Kidney epithelial cell (primary cell): ENCODE data around the gene ENOX2. TPM values are rescaled to one million over a fixed set of nuclear protein-coding genes. Genes with fewer than 3 reads are reported as not detected.

ENCODE experiments used
- DNase-seq: peaks from one replicate; pipeline ENCODE4 v3.0.0-alpha.2; 2010; ENCODE audit warnings: low read depth
- H3K27me3 ChIP-seq: 2 replicates; pipeline ENCODE4 v1.6.0; 2011; ENCODE audit warnings: low read length; ENCODE audit not compliant: control insufficient read depth, insufficient read depth
- H3K36me3 ChIP-seq: 2 replicates; pipeline ENCODE4 v1.5.1; 2011; ENCODE audit warnings: low read length; ENCODE audit not compliant: control insufficient read depth, insufficient read depth
- H3K4me3 ChIP-seq: 2 replicates; pipeline ENCODE4 v1.5.1; 2011; ENCODE audit warnings: low read depth, mild to moderate bottlenecking, control low read depth, low read length
- CTCF ChIP-seq: IDR thresholded peaks from 2 replicates; pipeline ENCODE4 v1.5.1; 2011; ENCODE audit warnings: mild to moderate bottlenecking, moderate library complexity, low read length, control low read depth, inconsistent platforms; ENCODE audit not compliant: insufficient read depth, poor library complexity, severe bottlenecking
- total RNA-seq: library from RNA; depleted of rRNA; stranded (reverse); fragments of >200 nt; gene quantifications from 2 replicates; pipeline ENCODE4 v1.2.3, GENCODE V29; 2015

Gene ENOX2
- total RNA-seq, 1 donor from 2014 or later = 15.1 TPM

- Histone ChIP-seq H3K4me3 (no peak overlapping the region), H3K36me3 (no peaks in the 10 kb centered on the region), H3K27me3 (no peaks in the 10 kb centered on the region)
- no peak for TF ChIP-seq CTCF
- DNase-seq = no peak
Measured at GRCh38 chrX:130680164-130681035, 222.6 kb downstream of the ENOX2 start.

GRCh38 chrX:130676861-130677260 lies 226.1 kb downstream of the ENOX2 start:
- no peak for DNase-seq
- no peak for TF ChIP-seq CTCF
- Histone ChIP-seq H3K27me3 (no peaks in the 10 kb centered on the region), H3K4me3 (no peak overlapping the region), H3K36me3 (no peaks in the 10 kb centered on the region)

GRCh38 chrX:130672214-130672613 lies 230.8 kb downstream of the ENOX2 start:
- no peaks in the 10 kb centered on the region for H3K36me3 ChIP-seq
- no peaks in the 10 kb centered on the region for H3K27me3 ChIP-seq
- TF ChIP-seq CTCF = no peak
- no peak overlapping the region for H3K4me3 ChIP-seq
- DNase-seq = no peak

GRCh38 chrX:130669233-130669632 lies 233.8 kb downstream of the ENOX2 start:
- H3K27me3 ChIP-seq = no peaks in the 10 kb centered on the region
- TF ChIP-seq CTCF = no peak
- DNase-seq = no peak
- no peaks in the 10 kb centered on the region for H3K36me3 ChIP-seq
- H3K4me3 ChIP-seq = no peak overlapping the region

- DNase-seq = no peak
- TF ChIP-seq CTCF = no peak
- Histone ChIP-seq H3K4me3 (no peak overlapping the region), H3K27me3 (no peaks in the 10 kb centered on the region), H3K36me3 (no peaks in the 10 kb centered on the region)
Measured at GRCh38 chrX:130665263-130665662, 237.7 kb downstream of the ENOX2 start.

- H3K36me3 ChIP-seq = no peaks in the 10 kb centered on the region
- H3K4me3 ChIP-seq = no peak overlapping the region
- no peak for TF ChIP-seq CTCF
- H3K27me3 ChIP-seq = no peaks in the 10 kb centered on the region
- no peak for DNase-seq
Measured at GRCh38 chrX:130658310-130658709, 244.7 kb downstream of the ENOX2 start.
